ENCODE data around the gene CELF6. TPM values are rescaled to one million over a fixed set of nuclear protein-coding genes. Genes with fewer than 3 reads are reported as not detected.

Gene CELF6
- total and polyA plus RNA-seq, 2 donors (not counting 3 experiments of a cell fraction or from before 2014, with no cell fraction given) = 0.17 TPM; not detected in 1

DNA sequence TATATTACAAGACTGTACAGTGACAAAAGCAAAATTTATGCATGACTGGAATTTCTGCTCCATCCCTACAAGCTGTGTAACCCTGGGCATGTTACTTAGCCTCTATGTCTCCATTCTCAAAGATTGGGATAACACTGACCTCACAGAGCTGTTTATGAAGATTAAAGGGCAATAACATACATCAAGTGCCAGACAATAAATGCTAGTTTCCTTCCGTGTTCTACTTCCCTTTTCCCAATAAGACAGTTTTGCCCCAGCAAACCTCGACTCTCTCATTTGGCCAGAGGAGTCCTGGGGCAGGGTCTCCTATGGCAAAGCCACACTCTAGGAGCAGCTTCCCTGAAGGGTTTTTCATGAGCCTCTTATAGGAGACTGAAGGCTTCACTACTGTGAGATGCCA is 48.4 kb upstream of the CELF6 start:
- peaks cover 7% of the 10 kb centered on the region for H3K79me2 ChIP-seq (ENCODE audit: control insufficient read depth, insufficient read depth, low read length)
- H3K4me1 ChIP-seq (ENCODE audit: control insufficient read depth, extremely low read depth, insufficient read depth, low read length) = peaks cover 9% of the 10 kb centered on the region
- no peaks in the 10 kb centered on the region for H3K27me3 ChIP-seq (ENCODE audit: control insufficient read depth in 2 of 2, insufficient read depth in 2 of 2, low read length in 2 of 2)
- no peaks in the 10 kb centered on the region for H3K9me3 ChIP-seq (replicated peaks; ENCODE audit: control insufficient read depth, insufficient read depth, low read length)
- H4K20me1 ChIP-seq (replicated peaks; ENCODE audit: control insufficient read depth, extremely low read depth, insufficient read depth, low read length) = no peaks in the 10 kb centered on the region
- no peak for TF ChIP-seq POLR2A (IDR thresholded peaks at IDR 0.05; ENCODE audit: low read depth, low read length)
- no peak for TF ChIP-seq EZH2 (IDR thresholded peaks at IDR 0.05; ENCODE audit: borderline replicate concordance, low read depth, low read length, severe bottlenecking)
- TF ChIP-seq MYC (IDR thresholded peaks at IDR 0.05; ENCODE audit: low read depth, low read length) = no peak
- no peak for TF ChIP-seq POLR2AphosphoS5 (IDR thresholded peaks at IDR 0.05; ENCODE audit: insufficient read depth, low read depth, low read length)
- TF ChIP-seq, protein P1, sequence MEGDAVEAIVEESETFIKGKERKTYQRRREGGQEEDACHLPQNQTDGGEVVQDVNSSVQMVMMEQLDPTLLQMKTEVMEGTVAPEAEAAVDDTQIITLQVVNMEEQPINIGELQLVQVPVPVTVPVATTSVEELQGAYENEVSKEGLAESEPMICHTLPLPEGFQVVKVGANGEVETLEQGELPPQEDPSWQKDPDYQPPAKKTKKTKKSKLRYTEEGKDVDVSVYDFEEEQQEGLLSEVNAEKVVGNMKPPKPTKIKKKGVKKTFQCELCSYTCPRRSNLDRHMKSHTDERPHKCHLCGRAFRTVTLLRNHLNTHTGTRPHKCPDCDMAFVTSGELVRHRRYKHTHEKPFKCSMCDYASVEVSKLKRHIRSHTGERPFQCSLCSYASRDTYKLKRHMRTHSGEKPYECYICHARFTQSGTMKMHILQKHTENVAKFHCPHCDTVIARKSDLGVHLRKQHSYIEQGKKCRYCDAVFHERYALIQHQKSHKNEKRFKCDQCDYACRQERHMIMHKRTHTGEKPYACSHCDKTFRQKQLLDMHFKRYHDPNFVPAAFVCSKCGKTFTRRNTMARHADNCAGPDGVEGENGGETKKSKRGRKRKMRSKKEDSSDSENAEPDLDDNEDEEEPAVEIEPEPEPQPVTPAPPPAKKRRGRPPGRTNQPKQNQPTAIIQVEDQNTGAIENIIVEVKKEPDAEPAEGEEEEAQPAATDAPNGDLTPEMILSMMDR (IDR thresholded peaks at IDR 0.05; ENCODE audit: extremely low read depth in 1 of 2, insufficient read depth in 1 of 2, low read depth in 1 of 2, low read length in 2 of 2) = no peak
- no peak for TF ChIP-seq GATA2 (IDR thresholded peaks at IDR 0.05; ENCODE audit: insufficient read depth, insufficient read length, low read depth, low read length)
- no peak for TF ChIP-seq FOS (IDR thresholded peaks at IDR 0.05; ENCODE audit: borderline replicate concordance, insufficient read depth, low read length)
- TF ChIP-seq JUN (IDR thresholded peaks at IDR 0.05; ENCODE audit: borderline replicate concordance, insufficient read depth, insufficient read length, low read depth) = no peak
- TF ChIP-seq, protein P2, sequence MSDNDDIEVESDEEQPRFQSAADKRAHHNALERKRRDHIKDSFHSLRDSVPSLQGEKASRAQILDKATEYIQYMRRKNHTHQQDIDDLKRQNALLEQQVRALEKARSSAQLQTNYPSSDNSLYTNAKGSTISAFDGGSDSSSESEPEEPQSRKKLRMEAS (IDR thresholded peaks at IDR 0.05; ENCODE audit: insufficient read depth, insufficient read length) = no peak
- no peaks in the 10 kb centered on the region for H3K9me1 ChIP-seq (replicated peaks; ENCODE audit: control insufficient read depth, extremely low read depth, insufficient read depth, low read length)
- dilution Hi-C loops (cut with MboI; ENCODE audit: extremely low pct_ligation_motif_present, low sequenced_read_pairs) (no loop called here), intact Hi-C loops (cut with micrococcal nuclease) (no loop called here)
- ChIA-PET POLR2A (interaction anchor here (0.6 kb wide), 1 partner anchor 13 kb away, joined by 3 read pairs; no protein-coding TSS in a partner anchor), CTCF (interaction anchor here (0.9 to 1.0 kb wide), 2 partner anchors 13 to 16 kb away, joined by 3 read pairs; no protein-coding TSS in a partner anchor)
- no peak overlapping the region for H3K27ac ChIP-seq (ENCODE audit: insufficient read depth, low read depth, low read length)
- DNase-seq (ENCODE audit: low read depth, low spot score) (no peak), FAIRE-seq (no peak)
- no peaks in the 10 kb centered on the region for H3K36me3 ChIP-seq (ENCODE audit: control insufficient read depth in 2 of 2, extremely low read depth in 1 of 2, insufficient read depth in 2 of 2, low read length in 2 of 2)
- H3K4me3 ChIP-seq (replicated peaks in 1 of 3; ENCODE audit: insufficient read depth in 1 of 3, low read depth in 1 of 3, low read length in 3 of 3) = no peak overlapping the region
- H3K4me2 ChIP-seq (ENCODE audit: insufficient read depth, low read length) = no peak overlapping the region
- no TSS peak for BruUV-seq (replicated peaks)
- no peak overlapping the region for H3K9ac ChIP-seq (replicated peaks; ENCODE audit: extremely low read depth, insufficient read depth, low read length)
- no peak overlapping the region for H2AFZ ChIP-seq (ENCODE audit: low read depth, low read length)
